BJ (cell line): ENCODE measurements around the gene TPH2. TPM values are rescaled to one million over a fixed set of nuclear protein-coding genes. Genes with fewer than 3 reads are reported as not detected.

ENCODE experiments used
- CTCF ChIA-PET: fragments of 350-600 bp; formaldehyde crosslinking; extraction: SDS; loops from one replicate; lab custom pipeline; 2021; ENCODE audit warnings: antibody characterized with exemption, inconsistent platforms; lab: Yijun Ruan, JAX
- POLR2A ChIA-PET: fragments of 300-600 bp; sonication (Branson Sonifier 250); formaldehyde crosslinking; extraction: SDS; loops from one replicate; lab custom pipeline; 2021; ENCODE audit warnings: antibody characterized with exemption; lab: Charles Lee
- DNase-seq: peaks from one replicate; pipeline ENCODE4 v3.0.0-alpha.2; 2011; ENCODE audit warnings: low read depth
- H3K27me3 ChIP-seq: 2 replicates; pipeline ENCODE4 v1.6.0; 2011; ENCODE audit warnings: low read length; ENCODE audit not compliant: control insufficient read depth, insufficient read depth
- H3K36me3 ChIP-seq: 2 replicates; pipeline ENCODE4 v1.5.1; 2011; ENCODE audit warnings: low read length; ENCODE audit not compliant: control insufficient read depth, insufficient read depth
- H3K4me3 ChIP-seq: 2 replicates; pipeline ENCODE4 v1.5.1; 2011; ENCODE audit warnings: low read depth, mild to moderate bottlenecking, control low read depth, low read length
- CTCF ChIP-seq: IDR thresholded peaks from 2 replicates; pipeline ENCODE4 v1.5.1; 2011; ENCODE audit warnings: low read depth, mild to moderate bottlenecking, control low read depth, inconsistent platforms, low read length, moderate library complexity; ENCODE audit not compliant: insufficient read depth
- polyA plus RNA-seq: library from polyadenylated mRNA; depleted of rRNA; stranded (reverse); fragments of >200 nt; gene quantifications from 2 replicates; pipeline ENCODE4 v1.2.3, GENCODE V29; 2011

Gene TPH2
- polyA plus RNA-seq, 1 experiment: not detected

- Histone ChIP-seq H3K36me3 (no peaks in the 10 kb centered on the region), H3K27me3 (0 out of 2 replicates have a peak, but pooled peaks cover 2% of the 10 kb centered on the region), H3K4me3 (no peak overlapping the region)
- POLR2A ChIA-PET: no interaction called here
- DNase-seq: no peak
- CTCF ChIA-PET: interaction anchor here (1.4 kb wide), 1 partner anchor 25 kb away, joined by 4 read pairs; no protein-coding TSS in a partner anchor
- TF ChIP-seq CTCF: no peak
Observed at GRCh38 chr12:72041811-72042210, 103.2 kb downstream of the TPH2 start.

GRCh38 chr12:72053604-72054003 is 115.0 kb downstream of the TPH2 start:
- no peaks in the 10 kb centered on the region for H3K27me3 ChIP-seq
- no peaks in the 10 kb centered on the region for H3K36me3 ChIP-seq
- ChIA-PET CTCF (no interaction called here), POLR2A (no interaction called here)
- no peak for DNase-seq
- H3K4me3 ChIP-seq: no peak overlapping the region
- no peak for TF ChIP-seq CTCF

GRCh38 chr12:72054511-72054910 is 115.9 kb downstream of the TPH2 start:
- Histone ChIP-seq H3K36me3 (no peaks in the 10 kb centered on the region), H3K4me3 (no peak overlapping the region), H3K27me3 (no peaks in the 10 kb centered on the region)
- CTCF ChIA-PET: no interaction called here
- no peak for TF ChIP-seq CTCF
- no peak for DNase-seq
- POLR2A ChIA-PET: no interaction called here

- POLR2A ChIA-PET: no interaction called here
- Histone ChIP-seq H3K4me3 (no peak overlapping the region), H3K36me3 (no peaks in the 10 kb centered on the region), H3K27me3 (no peaks in the 10 kb centered on the region)
- DNase-seq: peak; percentile 1
- TF ChIP-seq CTCF: no peak
- CTCF ChIA-PET: interaction anchor here (0.6 kb wide), 1 partner anchor 344 kb away, joined by 3 read pairs; no protein-coding TSS in a partner anchor
Observed at GRCh38 chr12:72057330-72057914, 118.8 kb downstream of the TPH2 start.

GRCh38 chr12:72063073-72063472 is 124.4 kb downstream of the TPH2 start:
- DNase-seq: no peak
- no peaks in the 10 kb centered on the region for H3K36me3 ChIP-seq
- no peak for TF ChIP-seq CTCF
- H3K27me3 ChIP-seq: no peaks in the 10 kb centered on the region
- ChIA-PET POLR2A (no interaction called here), CTCF (no interaction called here)
- H3K4me3 ChIP-seq: no peak overlapping the region
